NT2/D1 (cell line): ENCODE data around the gene SLC25A1.

Experiments used
- SUZ12 ChIP-seq: IDR thresholded peaks from 2 replicates; pipeline ENCODE4 v1.6.1; 2011; ENCODE audit not compliant: insufficient read length, insufficient read depth; ENCODE audit errors: extremely low read depth
- YY1 ChIP-seq: IDR thresholded peaks from 2 replicates; pipeline ENCODE4 v1.6.1; 2011; ENCODE audit not compliant: insufficient read length, insufficient read depth
- ZNF274 ChIP-seq: IDR thresholded peaks from 2 replicates; pipeline ENCODE4 v1.6.1; 2011; ENCODE audit warnings: mild to moderate bottlenecking, low read depth, low read length

GRCh38 chr22:19179497-19180048 is 1.0 kb upstream of the SLC25A1 start:
- TF ChIP-seq YY1 (no peak), ZNF274 (no peak), SUZ12 (no peak)
